Measurements from ENCODE around the gene IL7R.

Gene IL7R, protein sequence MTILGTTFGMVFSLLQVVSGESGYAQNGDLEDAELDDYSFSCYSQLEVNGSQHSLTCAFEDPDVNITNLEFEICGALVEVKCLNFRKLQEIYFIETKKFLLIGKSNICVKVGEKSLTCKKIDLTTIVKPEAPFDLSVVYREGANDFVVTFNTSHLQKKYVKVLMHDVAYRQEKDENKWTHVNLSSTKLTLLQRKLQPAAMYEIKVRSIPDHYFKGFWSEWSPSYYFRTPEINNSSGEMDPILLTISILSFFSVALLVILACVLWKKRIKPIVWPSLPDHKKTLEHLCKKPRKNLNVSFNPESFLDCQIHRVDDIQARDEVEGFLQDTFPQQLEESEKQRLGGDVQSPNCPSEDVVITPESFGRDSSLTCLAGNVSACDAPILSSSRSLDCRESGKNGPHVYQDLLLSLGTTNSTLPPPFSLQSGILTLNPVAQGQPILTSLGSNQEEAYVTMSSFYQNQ

DNA sequence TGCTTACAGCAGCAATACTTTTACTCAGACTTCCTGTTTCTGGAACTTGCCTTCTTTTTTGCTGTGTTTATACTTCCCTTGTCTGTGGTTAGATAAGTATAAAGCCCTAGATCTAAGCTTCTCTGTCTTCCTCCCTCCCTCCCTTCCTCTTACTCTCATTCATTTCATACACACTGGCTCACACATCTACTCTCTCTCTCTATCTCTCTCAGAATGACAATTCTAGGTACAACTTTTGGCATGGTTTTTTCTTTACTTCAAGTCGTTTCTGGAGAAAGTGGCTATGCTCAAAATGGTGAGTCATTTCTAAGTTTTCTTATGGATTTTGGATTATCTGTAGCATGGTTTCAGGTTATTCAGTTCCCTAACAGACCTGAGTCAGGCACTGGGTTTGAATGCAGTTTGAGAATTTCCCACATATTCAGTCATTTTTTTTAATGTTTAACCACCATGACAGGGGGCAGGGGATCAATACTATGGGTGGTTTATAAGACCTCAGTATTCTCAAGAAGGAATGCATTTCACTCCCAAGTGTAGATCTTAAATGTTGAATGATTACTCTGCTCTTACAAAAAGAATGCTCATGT lies at the start of gene IL7R:
Gene IL7R (plus strand): TSS at position 127 of the 587 bp plus-strand sequence. CDS start 87 bp downstream, at position 214.
- H3K4me3 ChIP-seq (ENCODE audit: low read length), result no peak within 1 kb of the TSS
- DNase-seq (ENCODE audit: low read depth), result peak; percentile 19
- TF ChIP-seq, protein P1, sequence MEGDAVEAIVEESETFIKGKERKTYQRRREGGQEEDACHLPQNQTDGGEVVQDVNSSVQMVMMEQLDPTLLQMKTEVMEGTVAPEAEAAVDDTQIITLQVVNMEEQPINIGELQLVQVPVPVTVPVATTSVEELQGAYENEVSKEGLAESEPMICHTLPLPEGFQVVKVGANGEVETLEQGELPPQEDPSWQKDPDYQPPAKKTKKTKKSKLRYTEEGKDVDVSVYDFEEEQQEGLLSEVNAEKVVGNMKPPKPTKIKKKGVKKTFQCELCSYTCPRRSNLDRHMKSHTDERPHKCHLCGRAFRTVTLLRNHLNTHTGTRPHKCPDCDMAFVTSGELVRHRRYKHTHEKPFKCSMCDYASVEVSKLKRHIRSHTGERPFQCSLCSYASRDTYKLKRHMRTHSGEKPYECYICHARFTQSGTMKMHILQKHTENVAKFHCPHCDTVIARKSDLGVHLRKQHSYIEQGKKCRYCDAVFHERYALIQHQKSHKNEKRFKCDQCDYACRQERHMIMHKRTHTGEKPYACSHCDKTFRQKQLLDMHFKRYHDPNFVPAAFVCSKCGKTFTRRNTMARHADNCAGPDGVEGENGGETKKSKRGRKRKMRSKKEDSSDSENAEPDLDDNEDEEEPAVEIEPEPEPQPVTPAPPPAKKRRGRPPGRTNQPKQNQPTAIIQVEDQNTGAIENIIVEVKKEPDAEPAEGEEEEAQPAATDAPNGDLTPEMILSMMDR (IDR thresholded peaks at IDR 0.05; ENCODE audit: insufficient read depth, low read depth, low read length, missing control alignments), result no peak

DNA sequence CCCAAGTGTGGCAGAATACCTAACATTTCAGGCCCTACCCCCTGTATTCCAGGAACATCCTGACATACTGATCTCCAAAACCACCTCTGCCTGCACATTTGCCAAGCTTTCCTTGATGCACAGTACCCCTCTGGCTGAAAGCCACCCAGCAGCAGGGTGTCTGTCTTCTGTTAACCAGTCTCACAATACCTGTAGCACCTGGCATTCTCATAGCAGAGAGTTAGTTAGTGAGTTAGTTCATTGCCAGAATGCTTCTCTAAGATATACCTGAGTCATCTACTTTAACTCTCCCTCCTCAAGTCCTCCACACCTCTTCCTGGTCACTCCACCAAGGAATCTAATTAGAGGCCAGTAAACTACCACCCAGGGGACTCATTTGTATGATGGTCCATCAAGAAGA lies 46.1 kb upstream of the IL7R start:
- DNase-seq (ENCODE audit: low read depth), result no peak
- TF ChIP-seq, protein P1 (IDR thresholded peaks at IDR 0.05; ENCODE audit: insufficient read depth, low read depth, low read length, missing control alignments), result no peak
- H3K4me3 ChIP-seq (ENCODE audit: low read length), result no peak overlapping the region

DNA sequence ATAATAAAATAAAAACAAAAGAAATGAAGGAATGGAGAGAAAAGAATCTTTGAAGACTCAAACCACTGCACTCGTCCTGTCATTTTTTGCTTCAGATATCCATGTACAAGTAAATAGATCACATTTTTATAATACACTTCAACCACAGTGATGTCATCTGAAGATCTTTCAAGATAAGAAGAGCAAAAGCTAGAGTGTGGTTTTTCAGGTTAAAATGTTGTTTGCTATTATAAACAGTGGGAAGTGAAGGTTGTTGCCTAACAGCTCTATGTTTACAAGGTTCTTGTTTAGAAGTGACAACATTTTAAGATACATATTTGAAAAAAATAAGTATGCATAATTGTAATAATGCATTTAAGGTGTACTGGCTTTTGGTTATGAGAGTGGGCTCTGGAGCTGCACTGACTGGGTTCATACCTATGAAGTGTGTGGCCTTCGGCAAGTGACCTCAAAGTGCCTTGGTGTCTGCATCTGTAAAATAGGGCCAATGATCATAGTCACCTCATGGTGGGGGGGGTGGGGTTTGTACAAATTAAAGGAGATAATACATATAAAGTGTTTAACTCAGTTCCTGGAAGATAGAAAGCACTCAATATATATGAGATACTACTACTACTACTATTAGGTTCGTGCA lies 45.5 kb upstream of the IL7R start:
- no peak for DNase-seq (ENCODE audit: low read depth)
- TF ChIP-seq, protein P1 (IDR thresholded peaks at IDR 0.05; ENCODE audit: insufficient read depth, low read depth, low read length, missing control alignments), result no peak
- no peak overlapping the region for H3K4me3 ChIP-seq (ENCODE audit: low read length)

DNA sequence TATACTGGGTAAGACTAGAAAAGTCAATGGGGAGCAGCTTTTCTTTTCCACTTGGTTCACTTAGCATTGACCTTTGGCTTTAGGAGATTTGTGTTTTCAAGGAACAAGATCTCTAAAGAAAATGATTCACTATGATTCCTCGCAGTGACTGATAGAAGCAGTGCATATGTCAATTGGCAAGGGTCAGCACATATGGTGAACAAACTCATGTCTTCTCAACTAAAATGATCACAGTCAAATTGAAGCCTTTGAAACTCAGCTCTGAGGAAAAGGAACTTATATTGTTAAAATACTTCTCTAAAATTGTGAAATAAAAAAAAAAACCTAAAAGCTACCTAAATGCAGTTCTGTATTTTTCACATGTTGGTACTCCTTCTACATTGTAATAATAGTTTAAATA lies 43.2 kb upstream of the IL7R start:
- no peak overlapping the region for H3K4me3 ChIP-seq (ENCODE audit: low read length)
- TF ChIP-seq, protein P1 (IDR thresholded peaks at IDR 0.05; ENCODE audit: insufficient read depth, low read depth, low read length, missing control alignments), result no peak
- no peak for DNase-seq (ENCODE audit: low read depth)

DNA sequence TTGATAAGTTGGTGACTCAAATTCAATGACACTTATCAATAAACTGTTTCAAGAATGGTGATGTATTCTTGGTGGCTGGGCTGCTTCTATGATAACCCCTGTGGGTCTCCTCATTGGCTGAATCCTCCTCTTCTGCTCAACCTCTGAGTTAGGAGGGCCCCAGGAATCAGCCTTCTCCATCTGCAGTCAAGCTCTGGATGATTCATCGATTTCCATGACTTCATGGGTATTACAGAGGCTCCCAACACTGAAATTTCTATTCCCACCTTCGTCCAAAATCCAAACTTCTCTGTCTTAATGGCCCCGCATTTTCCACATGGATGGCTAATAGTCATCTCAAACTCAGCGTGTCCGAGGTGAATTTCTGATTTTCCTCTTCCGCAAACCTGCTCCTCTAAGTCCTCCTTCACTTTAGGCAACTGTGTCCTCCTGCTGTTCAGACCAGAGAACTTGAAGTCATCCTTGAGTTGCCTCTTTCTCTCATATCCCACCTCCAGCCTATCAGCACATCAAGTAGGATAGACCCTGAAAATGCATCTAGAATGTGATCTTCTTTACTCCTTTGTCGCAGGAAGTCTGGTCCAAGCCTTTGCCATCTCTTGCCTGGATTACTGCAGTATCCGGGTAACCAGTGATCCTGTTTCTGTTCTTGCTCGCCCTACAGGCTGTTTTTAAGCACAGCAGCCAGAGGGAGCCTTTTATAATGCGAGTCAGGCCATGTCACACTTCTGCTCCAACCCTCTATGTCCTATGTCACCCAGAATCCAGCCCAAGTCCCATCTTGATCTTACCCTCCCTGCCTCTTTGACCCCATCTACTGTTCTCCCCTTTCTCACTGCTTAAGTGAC lies 41.4 kb upstream of the IL7R start:
- H3K4me3 ChIP-seq (ENCODE audit: low read length), result no peak overlapping the region
- peak; percentile 48 for DNase-seq (ENCODE audit: low read depth)
- TF ChIP-seq, protein P1 (IDR thresholded peaks at IDR 0.05; ENCODE audit: insufficient read depth, low read depth, low read length, missing control alignments), result peak; percentile 73

DNA sequence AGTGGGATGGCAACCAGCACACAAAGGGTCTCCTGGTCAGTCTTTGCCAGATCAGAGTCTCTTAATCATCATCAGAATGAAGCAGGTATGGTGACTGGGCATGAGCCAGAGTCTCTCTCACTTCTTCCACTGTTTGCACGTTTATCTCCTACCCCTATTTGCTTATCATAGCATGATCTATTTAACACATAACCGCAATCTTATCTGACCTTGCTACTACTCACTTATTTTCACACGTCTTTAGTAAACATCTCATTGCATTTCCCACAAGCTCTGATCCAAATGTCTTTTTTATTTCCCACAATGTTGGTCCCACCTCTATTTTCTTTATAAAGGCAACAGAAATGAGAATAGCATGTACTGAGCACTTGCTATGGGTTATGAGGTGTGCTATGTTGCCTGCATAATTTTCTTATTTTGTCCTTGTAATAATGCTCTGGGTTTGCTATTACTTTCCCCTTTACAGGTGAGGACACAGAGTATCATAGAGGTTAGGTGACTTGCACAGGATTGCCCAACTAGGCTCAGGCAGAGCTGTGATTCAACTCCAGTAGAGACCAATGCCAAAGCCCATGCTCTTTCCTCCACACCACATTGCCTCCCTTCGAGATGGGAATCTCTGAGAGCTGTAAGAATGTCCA lies 39.7 kb upstream of the IL7R start:
- no peak overlapping the region for H3K4me3 ChIP-seq (ENCODE audit: low read length)
- TF ChIP-seq, protein P1 (IDR thresholded peaks at IDR 0.05; ENCODE audit: insufficient read depth, low read depth, low read length, missing control alignments), result no peak
- DNase-seq (ENCODE audit: low read depth), result peak; percentile 25

Measured in epithelial cell of esophagus (primary cell).